Tibial artery (tissue), 4 donors: Measurements from ENCODE around the gene MLC1.

Source experiments
- DNase-seq, 2 donors: peaks; one replicate each; pipeline ENCODE4 v3.0.0-alpha.2; 2019
- H3K27ac ChIP-seq, 2 donors: fragments of 200-600 bp; sonication (generic) in 1 of 2; 1 replicate in 1 of 2; 2 replicates in 1 of 2; pipeline ENCODE4 v1.5.1; 2018 to 2019; ENCODE audit warnings: mild to moderate bottlenecking in 1 of 2
- H3K27me3 ChIP-seq, 2 donors: fragments of 200-600 bp; sonication (generic) in 1 of 2; one replicate each; pipeline versions ENCODE4 v1.5.1 to v1.6.0; 2016 to 2019
- H3K36me3 ChIP-seq, 3 donors: fragments of 200-600 bp; sonication (generic) in 2 of 3; one replicate each; pipeline ENCODE4 v1.5.1; 2016 to 2019; ENCODE audit warnings: mild to moderate bottlenecking in 2 of 3
- H3K4me1 ChIP-seq, 4 donors: fragments of 200-600 bp; sonication (generic) in 2 of 4; 1 replicate in 3 of 4; 2 replicates in 1 of 4; pipeline ENCODE4 v1.5.1; 2016 to 2019
- H3K4me3 ChIP-seq, 2 donors: fragments of 200-600 bp; sonication (generic) in 1 of 2; 1 replicate in 1 of 2; 2 replicates in 1 of 2; pipeline ENCODE4 v1.5.1; 2018 to 2019; ENCODE audit warnings: mild to moderate bottlenecking in 2 of 2
- H3K9me3 ChIP-seq, 3 donors: fragments of 200-600 bp; sonication (generic) in 1 of 3; one replicate each; pipeline ENCODE4 v1.5.1; 2016 to 2019
- CTCF ChIP-seq, 2 experiments: fragments of 200-600 bp in 1 of 2; fragments of 450-650 bp in 1 of 2; IDR thresholded peaks; one replicate each; pipeline ENCODE4 v1.5.1; 2017 to 2019; ENCODE audit warnings: antibody characterized with exemption in 2 of 2, mild to moderate bottlenecking in 1 of 2, moderate library complexity in 1 of 2
- intact Hi-C: fragments of 100-400 bp; cut with DNase I; formaldehyde crosslinking; loops from one replicate; pipeline ENCODE4 v1.15.0; 2023; ENCODE audit warnings: low total_unique reads

The MLC1 gene

GRCh38 chr22:50070366-50070765 is 14.9 kb downstream of the MLC1 start:
- no peak for TF ChIP-seq CTCF (IDR thresholded peaks at IDR 0.05)
- H3K4me1 ChIP-seq: no peaks in the 10 kb centered on the region
- no peak for DNase-seq
- no peak overlapping the region for H3K27ac ChIP-seq
- no peak overlapping the region for H3K4me3 ChIP-seq
- intact Hi-C loops: no loop called here
- no peaks in the 10 kb centered on the region for H3K36me3 ChIP-seq
- H3K27me3 ChIP-seq: peaks cover 0 to 42% of the 10 kb centered on the region in 2 donors
- H3K9me3 ChIP-seq: no peaks in the 10 kb centered on the region

GRCh38 chr22:50068096-50068495 is 17.1 kb downstream of the MLC1 start:
- TF ChIP-seq CTCF (IDR thresholded peaks at IDR 0.05): no peak
- no peak overlapping the region for H3K4me3 ChIP-seq
- intact Hi-C loops: no loop called here
- no peak overlapping the region for H3K27ac ChIP-seq
- no peak for DNase-seq
- no peaks in the 10 kb centered on the region for H3K9me3 ChIP-seq
- no peaks in the 10 kb centered on the region for H3K36me3 ChIP-seq
- no peaks in the 10 kb centered on the region for H3K4me1 ChIP-seq
- peaks cover 0 to 43% of the 10 kb centered on the region in 2 donors for H3K27me3 ChIP-seq

- no peak overlapping the region for H3K4me3 ChIP-seq
- H3K27me3 ChIP-seq: peaks cover 0 to 41% of the 10 kb centered on the region in 2 donors
- H3K36me3 ChIP-seq: no peaks in the 10 kb centered on the region
- H3K9me3 ChIP-seq: no peaks in the 10 kb centered on the region
- TF ChIP-seq CTCF (IDR thresholded peaks at IDR 0.05): no peak
- DNase-seq: no peak
- intact Hi-C loops: no loop called here
- H3K27ac ChIP-seq: no peak overlapping the region
- H3K4me1 ChIP-seq: no peaks in the 10 kb centered on the region
Measured at GRCh38 chr22:50067244-50067643, 18.0 kb downstream of the MLC1 start.

GRCh38 chr22:50064453-50064852 is 20.8 kb downstream of the MLC1 start:
- Histone ChIP-seq H3K4me3 (no peak overlapping the region), H3K36me3 (no peaks in the 10 kb centered on the region), H3K27me3 (peaks cover 0 to 58% of the 10 kb centered on the region in 2 donors), H3K9me3 (no peaks in the 10 kb centered on the region), H3K4me1 (peaks cover 0 to 4% (median 2%) of the 10 kb centered on the region in 4 donors), H3K27ac (no peak overlapping the region)
- DNase-seq: no peak
- intact Hi-C loops: no loop called here
- TF ChIP-seq CTCF (IDR thresholded peaks at IDR 0.05): no peak

GRCh38 chr22:50063589-50064393 is 21.4 kb downstream of the MLC1 start:
- H3K4me1 ChIP-seq: peaks cover 0 to 11% (median 5%) of the 10 kb centered on the region in 4 donors
- DNase-seq: no peak
- no peak for TF ChIP-seq CTCF (IDR thresholded peaks at IDR 0.05)
- H3K4me3 ChIP-seq: no peak overlapping the region
- no peaks in the 10 kb centered on the region for H3K9me3 ChIP-seq
- H3K36me3 ChIP-seq: no peaks in the 10 kb centered on the region
- no peak overlapping the region for H3K27ac ChIP-seq
- intact Hi-C loops: no loop called here
- H3K27me3 ChIP-seq: peaks cover 0 to 63% of the 10 kb centered on the region in 2 donors
